Measurements from ENCODE around the gene TCF19. TPM values are rescaled to one million over a fixed set of nuclear protein-coding genes. Genes with fewer than 3 reads are reported as not detected.

TCF19 gene
- total and polyA plus RNA-seq, 7 experiments from 2014 or later = 4.3 to 78.9 (median 9.4) TPM

GRCh38 chr6:31121131-31121790 lies 37.1 kb upstream of the TCF19 start:
- H3K27ac Mint-ChIP-seq = no peak overlapping the region
- H3K9me3 ChIP-seq (ENCODE audit: control insufficient read depth in 2 of 3, low read length in 3 of 3) = no peaks in the 10 kb centered on the region
- H3K9me3 Mint-ChIP-seq = no peaks in the 10 kb centered on the region
- POLR2A ChIA-PET = no interaction called here
- ATAC-seq = no peak
- no peak overlapping the region for H3K27ac ChIP-seq (ENCODE audit: low read depth, low read length)
- no peaks in the 10 kb centered on the region for H3K36me3 ChIP-seq (ENCODE audit: control insufficient read depth in 2 of 3, insufficient read depth in 3 of 3, low read length in 3 of 3)
- H3K4me3 ChIP-seq (ENCODE audit: low read length) = no peak overlapping the region
- no peaks in the 10 kb centered on the region for H3K27me3 ChIP-seq (ENCODE audit: control insufficient read depth in 2 of 2, insufficient read depth in 2 of 2, low read length in 2 of 2)
- H3K4me3 Mint-ChIP-seq = no peak overlapping the region
- peaks cover 0 to 8% (median 0%) of the 10 kb centered on the region in 7 donors for H3K4me1 Mint-ChIP-seq
- DNase-seq = no peak
- CTCF ChIA-PET = interaction anchor here (0.6 kb wide), 1 partner anchor 44 kb away, joined by 5 read pairs; no protein-coding TSS in a partner anchor
- H3K27me3 Mint-ChIP-seq = peaks cover 0 to 12% (median 4%) of the 10 kb centered on the region in 5 donors
- no peaks in the 10 kb centered on the region for H3K36me3 Mint-ChIP-seq
- no peaks in the 10 kb centered on the region for H3K4me1 ChIP-seq (ENCODE audit: control insufficient read depth in 2 of 2, insufficient read depth in 2 of 2, low read length in 2 of 2)
- intact Hi-C loops (cut with micrococcal nuclease) = no loop called here

GRCh38 chr6:31122791-31123706 lies 35.3 kb upstream of the TCF19 start:
- H3K27ac ChIP-seq (ENCODE audit: low read depth, low read length) = no peak overlapping the region
- H3K9me3 Mint-ChIP-seq = no peaks in the 10 kb centered on the region
- no peak overlapping the region for H3K27ac Mint-ChIP-seq

GRCh38 chr6:31125162-31125561 lies 33.2 kb upstream of the TCF19 start:
- no peak overlapping the region for H3K4me3 ChIP-seq (ENCODE audit: low read length)
- ChIA-PET CTCF (interaction anchor here (0.9 to 1.4 kb wide), 3 partner anchors 9 to 245 kb away, joined by 3 to 4 read pairs (median 3); no protein-coding TSS in a partner anchor), POLR2A (no interaction called here)
- no peaks in the 10 kb centered on the region for H3K9me3 ChIP-seq (ENCODE audit: control insufficient read depth in 2 of 3, low read length in 3 of 3)
- H3K27ac Mint-ChIP-seq = no peak overlapping the region
- ATAC-seq (no peak), DNase-seq (no peak)
- H3K36me3 ChIP-seq (ENCODE audit: control insufficient read depth in 2 of 3, insufficient read depth in 3 of 3, low read length in 3 of 3) = no peaks in the 10 kb centered on the region
- H3K4me1 Mint-ChIP-seq = peaks cover 5 to 12% (median 6%) of the 10 kb centered on the region in 7 donors
- H3K4me1 ChIP-seq (ENCODE audit: control insufficient read depth in 2 of 2, insufficient read depth in 2 of 2, low read length in 2 of 2) = no peaks in the 10 kb centered on the region
- no peaks in the 10 kb centered on the region for H3K27me3 ChIP-seq (ENCODE audit: control insufficient read depth in 2 of 2, insufficient read depth in 2 of 2, low read length in 2 of 2)
- H3K36me3 Mint-ChIP-seq = no peaks in the 10 kb centered on the region
- no peak overlapping the region for H3K27ac ChIP-seq (ENCODE audit: low read depth, low read length)
- H3K27me3 Mint-ChIP-seq = peaks cover 0 to 17% (median 5%) of the 10 kb centered on the region in 5 donors
- intact Hi-C loops (cut with micrococcal nuclease) = no loop called here
- no peaks in the 10 kb centered on the region for H3K9me3 Mint-ChIP-seq
- H3K4me3 Mint-ChIP-seq = no peak overlapping the region

More at GRCh38 chr6:31122791-31123706, 35.3 kb upstream of the TCF19 start:
- Mint-ChIP-seq H3K4me3 (no peak overlapping the region), H3K36me3 (no peaks in the 10 kb centered on the region), H3K4me1 (peaks cover 3 to 8% (median 4%) of the 10 kb centered on the region in 7 donors), H3K27me3 (peaks cover 0 to 11% (median 4%) of the 10 kb centered on the region in 5 donors)
- H3K9me3 ChIP-seq (ENCODE audit: control insufficient read depth in 2 of 3, low read length in 3 of 3) = no peaks in the 10 kb centered on the region
- intact Hi-C loops (cut with micrococcal nuclease) = no loop called here
- H3K4me1 ChIP-seq (ENCODE audit: control insufficient read depth in 2 of 2, insufficient read depth in 2 of 2, low read length in 2 of 2) = no peaks in the 10 kb centered on the region
- POLR2A ChIA-PET = no interaction called here
- no peaks in the 10 kb centered on the region for H3K36me3 ChIP-seq (ENCODE audit: control insufficient read depth in 2 of 3, insufficient read depth in 3 of 3, low read length in 3 of 3)
- CTCF ChIA-PET = interaction anchor here (0.6 to 1.0 kb wide), 3 partner anchors 32 to 207 kb away, joined by 3 read pairs; no protein-coding TSS in a partner anchor
- DNase-seq = no peak
- H3K4me3 ChIP-seq (ENCODE audit: low read length) = no peak overlapping the region
- no peak for ATAC-seq
- H3K27me3 ChIP-seq (ENCODE audit: control insufficient read depth in 2 of 2, insufficient read depth in 2 of 2, low read length in 2 of 2) = no peaks in the 10 kb centered on the region

GRCh38 chr6:31125586-31126363 lies 32.6 kb upstream of the TCF19 start:
- POLR2A ChIA-PET = interaction anchor here (0.6 kb wide), 1 partner anchor 45 kb away, joined by 3 read pairs; no protein-coding TSS in a partner anchor
- Mint-ChIP-seq H3K36me3 (no peaks in the 10 kb centered on the region), H3K4me1 (peaks cover 5 to 12% (median 6%) of the 10 kb centered on the region in 7 donors), H3K9me3 (no peaks in the 10 kb centered on the region), H3K27me3 (peaks cover 0 to 17% (median 5%) of the 10 kb centered on the region in 5 donors), H3K4me3 (no peak overlapping the region), H3K27ac (no peak overlapping the region)
- Histone ChIP-seq H3K9me3 (ENCODE audit: control insufficient read depth in 2 of 3, low read length in 3 of 3) (no peaks in the 10 kb centered on the region), H3K4me1 (ENCODE audit: control insufficient read depth in 2 of 2, insufficient read depth in 2 of 2, low read length in 2 of 2) (no peaks in the 10 kb centered on the region), H3K27ac (ENCODE audit: low read depth, low read length) (no peak overlapping the region), H3K36me3 (ENCODE audit: control insufficient read depth in 2 of 3, insufficient read depth in 3 of 3, low read length in 3 of 3) (no peaks in the 10 kb centered on the region), H3K4me3 (ENCODE audit: low read length) (no peak overlapping the region), H3K27me3 (ENCODE audit: control insufficient read depth in 2 of 2, insufficient read depth in 2 of 2, low read length in 2 of 2) (no peaks in the 10 kb centered on the region)
- CTCF ChIA-PET = interaction anchor here (0.6 to 6.5 kb wide), 12 partner anchors 8 to 485 kb away, joined by 3 to 30 read pairs (median 4); partner anchors contain the start of gene PSORS1C1
- no peak for ATAC-seq
- DNase-seq = no peak
- intact Hi-C loops (cut with micrococcal nuclease) = no loop called here

- ChIA-PET POLR2A (interaction anchor here (0.6 to 1.5 kb wide), 2 partner anchors 33 to 46 kb away, joined by 3 to 4 read pairs; no protein-coding TSS in a partner anchor), CTCF (interaction anchor here (0.5 to 6.5 kb wide), 8 partner anchors 10 to 1224 kb away, joined by 3 to 30 read pairs (median 4); partner anchors contain the start of gene PSORS1C1)
- Mint-ChIP-seq H3K27me3 (peaks cover 0 to 17% (median 5%) of the 10 kb centered on the region in 5 donors), H3K27ac (no peak overlapping the region), H3K4me1 (peaks cover 5 to 12% (median 6%) of the 10 kb centered on the region in 7 donors), H3K36me3 (no peaks in the 10 kb centered on the region), H3K9me3 (no peaks in the 10 kb centered on the region), H3K4me3 (no peak overlapping the region)
- Histone ChIP-seq H3K4me1 (ENCODE audit: control insufficient read depth in 2 of 2, insufficient read depth in 2 of 2, low read length in 2 of 2) (no peaks in the 10 kb centered on the region), H3K27me3 (ENCODE audit: control insufficient read depth in 2 of 2, insufficient read depth in 2 of 2, low read length in 2 of 2) (no peaks in the 10 kb centered on the region), H3K4me3 (ENCODE audit: low read length) (no peak overlapping the region), H3K36me3 (ENCODE audit: control insufficient read depth in 2 of 3, insufficient read depth in 3 of 3, low read length in 3 of 3) (no peaks in the 10 kb centered on the region), H3K27ac (ENCODE audit: low read depth, low read length) (no peak overlapping the region), H3K9me3 (ENCODE audit: control insufficient read depth in 2 of 3, low read length in 3 of 3) (no peaks in the 10 kb centered on the region)
- intact Hi-C loops (cut with micrococcal nuclease) = no loop called here
- DNase-seq (no peak), ATAC-seq (no peak)
These were observed 31.8 kb upstream of the TCF19 start for GRCh38 chr6:31126396-31127175.

Measured in naive thymus-derived CD4-positive, alpha-beta T cell (primary cell).